Measurements from ENCODE around the gene LPA.
"Not testable (repeated sequence)": the region's sequence is repeated elsewhere in the genome, so short reads cannot be mapped to it uniquely, and the experiment has no call there.

DNA sequence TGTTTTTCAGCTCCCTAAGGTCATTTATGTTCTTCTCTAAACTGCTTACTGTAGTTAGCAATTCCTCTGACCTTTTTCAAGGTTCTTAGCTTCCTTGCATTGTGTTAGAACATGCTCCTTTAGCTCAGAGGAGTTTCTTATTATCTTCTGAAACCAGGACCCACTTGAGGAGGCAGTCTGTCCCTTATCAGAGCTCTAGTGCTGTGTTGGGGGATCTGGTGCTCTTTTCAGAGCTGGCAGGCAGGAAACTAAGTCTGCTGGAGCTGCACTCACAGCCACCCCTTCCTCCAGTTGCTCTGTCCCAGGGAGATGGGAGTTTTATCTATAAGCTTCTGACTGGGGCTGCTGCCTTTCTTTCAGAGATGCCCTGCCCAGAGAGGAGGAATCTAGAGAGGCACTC, 92.9 kb downstream of the LPA start:
- not testable (repeated sequence) for TF ChIP-seq POLR2AphosphoS5 (IDR thresholded peaks at IDR 0.05; ENCODE audit: low read depth)
- TF ChIP-seq, protein P1, sequence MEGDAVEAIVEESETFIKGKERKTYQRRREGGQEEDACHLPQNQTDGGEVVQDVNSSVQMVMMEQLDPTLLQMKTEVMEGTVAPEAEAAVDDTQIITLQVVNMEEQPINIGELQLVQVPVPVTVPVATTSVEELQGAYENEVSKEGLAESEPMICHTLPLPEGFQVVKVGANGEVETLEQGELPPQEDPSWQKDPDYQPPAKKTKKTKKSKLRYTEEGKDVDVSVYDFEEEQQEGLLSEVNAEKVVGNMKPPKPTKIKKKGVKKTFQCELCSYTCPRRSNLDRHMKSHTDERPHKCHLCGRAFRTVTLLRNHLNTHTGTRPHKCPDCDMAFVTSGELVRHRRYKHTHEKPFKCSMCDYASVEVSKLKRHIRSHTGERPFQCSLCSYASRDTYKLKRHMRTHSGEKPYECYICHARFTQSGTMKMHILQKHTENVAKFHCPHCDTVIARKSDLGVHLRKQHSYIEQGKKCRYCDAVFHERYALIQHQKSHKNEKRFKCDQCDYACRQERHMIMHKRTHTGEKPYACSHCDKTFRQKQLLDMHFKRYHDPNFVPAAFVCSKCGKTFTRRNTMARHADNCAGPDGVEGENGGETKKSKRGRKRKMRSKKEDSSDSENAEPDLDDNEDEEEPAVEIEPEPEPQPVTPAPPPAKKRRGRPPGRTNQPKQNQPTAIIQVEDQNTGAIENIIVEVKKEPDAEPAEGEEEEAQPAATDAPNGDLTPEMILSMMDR (IDR thresholded peaks at IDR 0.05; ENCODE audit: insufficient read depth, low read length), result not testable (repeated sequence)
- TF ChIP-seq, protein P2, sequence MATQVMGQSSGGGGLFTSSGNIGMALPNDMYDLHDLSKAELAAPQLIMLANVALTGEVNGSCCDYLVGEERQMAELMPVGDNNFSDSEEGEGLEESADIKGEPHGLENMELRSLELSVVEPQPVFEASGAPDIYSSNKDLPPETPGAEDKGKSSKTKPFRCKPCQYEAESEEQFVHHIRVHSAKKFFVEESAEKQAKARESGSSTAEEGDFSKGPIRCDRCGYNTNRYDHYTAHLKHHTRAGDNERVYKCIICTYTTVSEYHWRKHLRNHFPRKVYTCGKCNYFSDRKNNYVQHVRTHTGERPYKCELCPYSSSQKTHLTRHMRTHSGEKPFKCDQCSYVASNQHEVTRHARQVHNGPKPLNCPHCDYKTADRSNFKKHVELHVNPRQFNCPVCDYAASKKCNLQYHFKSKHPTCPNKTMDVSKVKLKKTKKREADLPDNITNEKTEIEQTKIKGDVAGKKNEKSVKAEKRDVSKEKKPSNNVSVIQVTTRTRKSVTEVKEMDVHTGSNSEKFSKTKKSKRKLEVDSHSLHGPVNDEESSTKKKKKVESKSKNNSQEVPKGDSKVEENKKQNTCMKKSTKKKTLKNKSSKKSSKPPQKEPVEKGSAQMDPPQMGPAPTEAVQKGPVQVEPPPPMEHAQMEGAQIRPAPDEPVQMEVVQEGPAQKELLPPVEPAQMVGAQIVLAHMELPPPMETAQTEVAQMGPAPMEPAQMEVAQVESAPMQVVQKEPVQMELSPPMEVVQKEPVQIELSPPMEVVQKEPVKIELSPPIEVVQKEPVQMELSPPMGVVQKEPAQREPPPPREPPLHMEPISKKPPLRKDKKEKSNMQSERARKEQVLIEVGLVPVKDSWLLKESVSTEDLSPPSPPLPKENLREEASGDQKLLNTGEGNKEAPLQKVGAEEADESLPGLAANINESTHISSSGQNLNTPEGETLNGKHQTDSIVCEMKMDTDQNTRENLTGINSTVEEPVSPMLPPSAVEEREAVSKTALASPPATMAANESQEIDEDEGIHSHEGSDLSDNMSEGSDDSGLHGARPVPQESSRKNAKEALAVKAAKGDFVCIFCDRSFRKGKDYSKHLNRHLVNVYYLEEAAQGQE (IDR thresholded peaks at IDR 0.05; ENCODE audit: insufficient replicate concordance, low read depth), result not testable (repeated sequence)
